ENCODE measurements around the gene ZNF20.

DNA sequence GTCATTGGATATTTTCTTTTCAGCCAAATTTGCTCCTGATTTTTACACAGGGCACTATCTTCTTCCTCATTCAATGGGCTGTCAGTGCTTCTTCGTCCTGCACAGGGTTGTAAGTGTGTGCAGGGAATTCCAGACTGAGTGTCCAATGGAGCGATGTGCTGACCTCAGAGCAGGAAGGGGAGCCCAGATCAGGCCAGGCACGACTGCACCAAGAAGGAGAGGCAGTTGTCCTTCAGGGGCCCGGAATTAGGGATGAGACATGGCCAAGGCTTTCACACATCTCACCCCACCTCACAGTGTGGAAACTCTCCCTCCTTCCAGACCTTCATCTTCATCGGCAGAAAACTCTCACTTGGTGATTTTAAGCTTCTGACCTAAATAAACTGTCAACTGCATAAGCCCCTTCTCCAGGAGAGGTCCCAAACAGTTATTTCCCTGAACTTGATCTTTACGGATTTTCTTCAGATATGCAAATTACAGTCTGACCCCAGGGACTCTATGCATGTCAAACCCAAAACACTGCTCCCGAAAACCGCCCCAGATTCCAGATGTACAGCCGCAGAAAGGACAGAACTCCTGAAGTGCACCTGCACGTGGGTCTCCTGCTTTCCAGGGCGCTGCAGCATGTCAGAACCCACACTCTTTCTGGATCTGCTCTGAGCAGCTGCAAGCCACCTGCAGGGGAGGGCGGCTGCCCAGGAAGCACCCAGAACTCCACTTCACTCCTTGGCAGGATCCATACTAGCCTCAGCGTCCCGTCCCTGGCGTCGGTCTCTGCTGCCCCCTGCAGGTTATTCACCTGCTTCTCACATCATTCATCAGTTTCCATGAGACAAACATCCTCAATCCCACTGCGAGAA, 625 bp upstream of the ZNF20 start:
- no peak for TF ChIP-seq EZH2phosphoT487 (IDR thresholded peaks at IDR 0.05; ENCODE audit: low read length)
- TF ChIP-seq, protein P1, sequence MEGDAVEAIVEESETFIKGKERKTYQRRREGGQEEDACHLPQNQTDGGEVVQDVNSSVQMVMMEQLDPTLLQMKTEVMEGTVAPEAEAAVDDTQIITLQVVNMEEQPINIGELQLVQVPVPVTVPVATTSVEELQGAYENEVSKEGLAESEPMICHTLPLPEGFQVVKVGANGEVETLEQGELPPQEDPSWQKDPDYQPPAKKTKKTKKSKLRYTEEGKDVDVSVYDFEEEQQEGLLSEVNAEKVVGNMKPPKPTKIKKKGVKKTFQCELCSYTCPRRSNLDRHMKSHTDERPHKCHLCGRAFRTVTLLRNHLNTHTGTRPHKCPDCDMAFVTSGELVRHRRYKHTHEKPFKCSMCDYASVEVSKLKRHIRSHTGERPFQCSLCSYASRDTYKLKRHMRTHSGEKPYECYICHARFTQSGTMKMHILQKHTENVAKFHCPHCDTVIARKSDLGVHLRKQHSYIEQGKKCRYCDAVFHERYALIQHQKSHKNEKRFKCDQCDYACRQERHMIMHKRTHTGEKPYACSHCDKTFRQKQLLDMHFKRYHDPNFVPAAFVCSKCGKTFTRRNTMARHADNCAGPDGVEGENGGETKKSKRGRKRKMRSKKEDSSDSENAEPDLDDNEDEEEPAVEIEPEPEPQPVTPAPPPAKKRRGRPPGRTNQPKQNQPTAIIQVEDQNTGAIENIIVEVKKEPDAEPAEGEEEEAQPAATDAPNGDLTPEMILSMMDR (IDR thresholded peaks at IDR 0.05; ENCODE audit: low read length), result peak; percentile 93

All from MM.1S (cell line).